Esophagus muscularis mucosa (tissue), 4 donors: Measurements from ENCODE around the gene MAT2B. TPM values are rescaled to one million over a fixed set of nuclear protein-coding genes. Genes with fewer than 3 reads are reported as not detected.
A peak's percentile ranks its signal among the peaks of the same experiment; 100 is the strongest.

Source experiments
- DNase-seq: peaks from one replicate; pipeline ENCODE4 v3.0.0-alpha.2; 2017; ENCODE audit errors: extremely low spot score
- H3K27ac ChIP-seq, 4 donors: fragments of 200-600 bp; sonication (generic); replicated peaks in 1 of 4; 1 replicate in 3 of 4; 2 replicates in 1 of 4; pipeline ENCODE4 v1.5.1; 2016 to 2019; ENCODE audit warnings: mild to moderate bottlenecking in 1 of 4
- H3K27me3 ChIP-seq, 4 donors: fragments of 200-600 bp; sonication (generic); one replicate each; pipeline versions ENCODE4 v1.5.1 to v1.6.0; 2016 to 2019
- H3K36me3 ChIP-seq, 4 donors: fragments of 200-600 bp; sonication (generic); one replicate each; pipeline ENCODE4 v1.5.1; 2016 to 2019
- H3K4me1 ChIP-seq, 4 donors: fragments of 200-600 bp; sonication (generic); one replicate each; pipeline ENCODE4 v1.5.1; 2016 to 2019
- H3K4me3 ChIP-seq, 4 donors: fragments of 200-600 bp; sonication (generic); 1 replicate in 2 of 4; 2 replicates in 2 of 4; pipeline ENCODE4 v1.5.1; 2016 to 2019; ENCODE audit warnings: mild to moderate bottlenecking in 4 of 4, moderate library complexity in 1 of 4
- H3K9me3 ChIP-seq, 4 donors: fragments of 200-600 bp; sonication (generic); 1 replicate in 3 of 4; 2 replicates in 1 of 4; pipeline ENCODE4 v1.5.1; 2016 to 2019
- EP300 ChIP-seq: sonication (generic); formaldehyde crosslinking; IDR thresholded peaks from one replicate; pipeline ENCODE4 v1.6.1; 2017; ENCODE audit warnings: antibody characterized with exemption
- POLR2A ChIP-seq: fragments of 450-650 bp; IDR thresholded peaks from one replicate; pipeline ENCODE4 v1.6.1; 2017; ENCODE audit warnings: antibody characterized with exemption, moderate library complexity, mild to moderate bottlenecking, low read depth
- POLR2AphosphoS5 ChIP-seq, 2 donors: sonication (generic); formaldehyde crosslinking; IDR thresholded peaks; one replicate each; pipeline ENCODE4 v1.6.1; 2017; ENCODE audit warnings: antibody characterized with exemption in 2 of 2
- WGBS: methylation state at CpG from one replicate; pipeline ENCODE4 v1.1.5; 2018; 5-methylcytosine and 5-hydroxymethylcytosine counted together
- intact Hi-C: fragments of 100-400 bp; cut with DNase I; formaldehyde crosslinking; loops from one replicate; pipeline ENCODE4 v1.15.1; 2023
- total RNA-seq, 4 donors: library from RNA; depleted of rRNA; stranded (reverse); fragments of >200 nt; gene quantifications; one replicate each; pipeline versions ENCODE4 v1.1.0 to v1.2.1, GENCODE V29; 2016
- TF ChIP-seq, protein P1 (sequence below), 3 experiments: fragments of 200-600 bp in 2 of 3; fragments of 450-650 bp in 1 of 3; sonication (generic) in 2 of 3; IDR thresholded peaks; one replicate each; pipeline ENCODE4 v1.5.1; 2017 to 2019; ENCODE audit warnings: antibody characterized with exemption in 3 of 3, mild to moderate bottlenecking in 2 of 3, moderate library complexity in 1 of 3

Gene MAT2B
- total RNA-seq, 4 donors from 2014 or later, result 42.5 to 60.8 (median 52.5) TPM

DNA sequence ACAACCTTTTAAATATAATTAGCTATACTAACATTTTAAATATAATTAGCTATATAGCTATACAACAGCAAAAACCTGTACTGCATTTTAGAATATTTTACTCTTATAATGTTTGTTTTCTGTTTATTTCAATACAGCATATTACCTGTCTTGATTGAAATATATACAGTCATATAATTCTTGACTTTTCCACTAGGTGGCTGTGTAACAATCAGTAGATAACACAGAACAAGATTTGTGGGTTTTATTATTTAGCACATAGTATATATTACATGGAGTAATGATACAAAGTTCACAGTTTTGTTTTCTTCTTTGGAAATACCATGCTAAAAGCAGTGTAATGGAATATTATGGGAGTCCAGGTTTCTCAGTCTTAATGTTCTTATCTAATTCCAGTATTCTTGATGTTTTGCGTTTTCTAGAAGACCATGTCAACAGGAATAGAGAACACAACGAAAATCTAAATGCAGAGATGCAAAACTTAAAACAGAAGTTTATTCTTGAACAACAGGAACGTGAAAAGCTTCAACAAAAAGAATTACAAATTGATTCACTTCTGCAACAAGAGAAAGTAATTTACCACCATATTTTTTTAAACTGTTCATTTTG, 31.7 kb upstream of the MAT2B start:
- Histone ChIP-seq H3K4me1 (no peaks in the 10 kb centered on the region), H3K27ac (no peak overlapping the region), H3K27me3 (no peaks in the 10 kb centered on the region), H3K36me3 (no peaks in the 10 kb centered on the region), H3K4me3 (no peak overlapping the region), H3K9me3 (no peaks in the 10 kb centered on the region)
- 97% methylated on average over 3 of the region's 3 CpGs for WGBS
- intact Hi-C loops, result no loop called here
- TF ChIP-seq, protein P1, sequence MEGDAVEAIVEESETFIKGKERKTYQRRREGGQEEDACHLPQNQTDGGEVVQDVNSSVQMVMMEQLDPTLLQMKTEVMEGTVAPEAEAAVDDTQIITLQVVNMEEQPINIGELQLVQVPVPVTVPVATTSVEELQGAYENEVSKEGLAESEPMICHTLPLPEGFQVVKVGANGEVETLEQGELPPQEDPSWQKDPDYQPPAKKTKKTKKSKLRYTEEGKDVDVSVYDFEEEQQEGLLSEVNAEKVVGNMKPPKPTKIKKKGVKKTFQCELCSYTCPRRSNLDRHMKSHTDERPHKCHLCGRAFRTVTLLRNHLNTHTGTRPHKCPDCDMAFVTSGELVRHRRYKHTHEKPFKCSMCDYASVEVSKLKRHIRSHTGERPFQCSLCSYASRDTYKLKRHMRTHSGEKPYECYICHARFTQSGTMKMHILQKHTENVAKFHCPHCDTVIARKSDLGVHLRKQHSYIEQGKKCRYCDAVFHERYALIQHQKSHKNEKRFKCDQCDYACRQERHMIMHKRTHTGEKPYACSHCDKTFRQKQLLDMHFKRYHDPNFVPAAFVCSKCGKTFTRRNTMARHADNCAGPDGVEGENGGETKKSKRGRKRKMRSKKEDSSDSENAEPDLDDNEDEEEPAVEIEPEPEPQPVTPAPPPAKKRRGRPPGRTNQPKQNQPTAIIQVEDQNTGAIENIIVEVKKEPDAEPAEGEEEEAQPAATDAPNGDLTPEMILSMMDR (IDR thresholded peaks at IDR 0.05), result peak in 2 of 3 experiments; percentile 18 to 58
- TF ChIP-seq EP300, result no peak
- DNase-seq, result no peak

DNA sequence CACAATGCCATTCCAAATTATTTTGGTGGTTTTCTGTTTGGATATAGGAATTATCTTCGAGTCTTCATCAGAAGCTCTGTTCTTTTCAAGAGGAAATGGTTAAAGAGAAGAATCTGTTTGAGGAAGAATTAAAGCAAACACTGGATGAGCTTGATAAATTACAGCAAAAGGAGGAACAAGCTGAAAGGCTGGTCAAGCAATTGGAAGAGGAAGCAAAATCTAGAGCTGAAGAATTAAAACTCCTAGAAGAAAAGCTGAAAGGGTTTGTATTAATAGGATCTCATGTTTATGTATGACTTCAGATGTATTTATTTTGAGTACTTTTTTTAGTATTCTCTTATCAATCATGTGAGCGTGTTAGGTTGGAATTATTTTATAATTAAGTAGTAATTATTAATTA, 30.0 kb upstream of the MAT2B start:
- H3K27me3 ChIP-seq, result no peaks in the 10 kb centered on the region
- WGBS, result 81% methylated on average over 2 of the region's 2 CpGs
- DNase-seq, result no peak
- H3K9me3 ChIP-seq, result no peaks in the 10 kb centered on the region
- no peaks in the 10 kb centered on the region for H3K4me1 ChIP-seq
- TF ChIP-seq EP300 (no peak), POLR2A (no peak), POLR2AphosphoS5 (IDR thresholded peaks at IDR 0.05) (no peak)
- TF ChIP-seq, protein P1 (IDR thresholded peaks at IDR 0.05), result no peak
- intact Hi-C loops, result no loop called here
- H3K36me3 ChIP-seq, result no peaks in the 10 kb centered on the region
- no peak overlapping the region for H3K4me3 ChIP-seq
- H3K27ac ChIP-seq, result no peak overlapping the region

DNA sequence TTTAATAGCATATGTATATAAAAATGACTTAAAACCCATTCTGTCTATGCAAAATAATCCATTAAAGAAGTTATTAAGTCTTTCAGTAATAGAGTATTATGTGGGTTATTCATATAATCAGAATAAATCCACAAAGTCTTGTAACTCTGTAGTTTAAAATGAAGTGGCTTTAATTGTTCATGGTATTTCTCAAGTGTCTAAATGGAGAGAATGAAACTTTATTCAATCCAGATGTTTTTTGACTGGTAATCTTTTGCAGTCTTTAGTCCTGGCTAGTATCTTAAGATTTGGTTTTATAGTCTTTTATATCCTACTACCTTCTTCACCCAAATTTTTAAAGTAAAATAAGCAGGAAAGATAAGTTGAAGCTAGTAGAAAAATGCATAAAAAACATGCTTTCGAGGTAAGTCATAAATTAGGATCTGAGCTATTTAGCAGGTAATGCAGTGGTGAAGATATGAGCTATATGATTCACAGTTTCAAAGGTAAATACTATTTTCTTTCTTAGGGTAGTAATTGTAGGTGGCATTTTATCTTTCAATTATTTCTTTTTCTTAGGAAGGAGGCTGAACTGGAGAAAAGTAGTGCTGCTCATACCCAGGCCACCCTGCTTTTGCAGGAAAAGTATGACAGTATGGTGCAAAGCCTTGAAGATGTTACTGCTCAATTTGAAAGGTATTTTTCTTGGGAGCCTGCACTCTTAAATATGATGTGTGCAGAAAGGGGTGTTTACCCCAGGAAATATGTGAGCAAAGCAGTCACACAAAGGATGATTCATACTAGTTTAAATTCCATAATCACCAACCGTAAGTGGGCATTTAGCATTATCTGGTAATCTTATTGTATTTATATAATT, 27.1 kb upstream of the MAT2B start:
- TF ChIP-seq POLR2AphosphoS5 (IDR thresholded peaks at IDR 0.05), result no peak
- no peak for TF ChIP-seq POLR2A
- TF ChIP-seq, protein P1 (IDR thresholded peaks at IDR 0.05), result no peak
- no peak for TF ChIP-seq EP300
- no peak overlapping the region for H3K4me3 ChIP-seq
- H3K27ac ChIP-seq, result no peak overlapping the region
- H3K27me3 ChIP-seq, result no peaks in the 10 kb centered on the region
- no peak for DNase-seq
- 79% methylated on average over 2 of the region's 2 CpGs for WGBS
- H3K9me3 ChIP-seq, result no peaks in the 10 kb centered on the region
- H3K36me3 ChIP-seq, result no peaks in the 10 kb centered on the region
- no peaks in the 10 kb centered on the region for H3K4me1 ChIP-seq
- intact Hi-C loops, result no loop called here

DNA sequence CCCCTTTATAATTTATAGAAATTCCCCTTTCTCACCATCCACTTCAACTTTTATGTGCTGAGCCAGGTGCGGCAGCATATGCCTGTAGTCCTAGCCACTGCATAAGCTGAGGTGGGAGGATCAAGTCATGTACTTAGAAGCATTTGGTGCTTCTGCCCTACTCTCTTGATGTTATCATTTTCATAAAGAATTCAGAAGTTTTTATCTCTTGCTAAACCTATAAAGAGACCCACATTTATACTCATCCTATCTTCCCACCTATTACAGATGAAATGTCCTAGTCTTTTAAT, 26.5 kb upstream of the MAT2B start:
- Histone ChIP-seq H3K36me3 (no peaks in the 10 kb centered on the region), H3K4me1 (no peaks in the 10 kb centered on the region), H3K4me3 (no peak overlapping the region), H3K27me3 (no peaks in the 10 kb centered on the region), H3K27ac (no peak overlapping the region), H3K9me3 (no peaks in the 10 kb centered on the region)
- TF ChIP-seq POLR2A (no peak), EP300 (no peak), POLR2AphosphoS5 (IDR thresholded peaks at IDR 0.05) (no peak)
- TF ChIP-seq, protein P1 (IDR thresholded peaks at IDR 0.05), result no peak
- intact Hi-C loops, result no loop called here
- no peak for DNase-seq
- 100% methylated on average over 1 of the region's 1 CpG for WGBS
